ENCODE results near the gene GLRX2. TPM values are rescaled to one million over a fixed set of nuclear protein-coding genes. Genes with fewer than 3 reads are reported as not detected.

GLRX2 gene
- total RNA-seq, 4 donors from 2014 or later, result 4.5 to 23.0 (median 6.1) TPM

DNA sequence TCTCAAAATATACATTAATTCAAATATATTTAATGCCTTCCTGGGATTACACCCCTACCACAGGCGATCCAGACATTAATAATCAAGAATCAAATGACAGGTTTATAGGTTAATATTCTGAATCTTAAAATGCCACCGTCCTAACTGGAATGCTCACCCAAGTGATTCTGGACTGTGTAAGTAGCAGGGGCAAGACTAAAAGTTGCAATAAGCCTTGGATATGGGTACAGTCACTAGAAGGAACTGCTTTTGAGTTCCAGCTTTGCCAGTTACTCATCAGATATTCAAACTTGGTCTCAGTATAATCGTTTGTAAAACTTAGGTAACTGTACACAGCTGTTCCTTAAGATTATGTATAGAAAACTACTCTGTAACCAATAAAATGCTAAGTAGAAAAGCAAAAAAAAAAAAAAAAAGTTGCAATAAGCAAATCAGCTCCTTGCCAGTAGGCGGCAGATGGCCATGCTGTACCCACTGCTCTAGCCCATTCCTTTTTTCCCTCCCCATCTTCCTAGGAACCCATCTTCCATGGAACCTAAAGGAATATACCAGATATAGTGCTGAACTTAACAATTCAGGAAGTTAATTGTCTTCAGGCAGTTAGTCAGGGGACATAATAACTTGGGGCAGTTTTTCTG, 35.3 kb downstream of the GLRX2 start:
- Histone ChIP-seq H3K4me3 (replicated peaks in 1 of 3) (no peak overlapping the region), H3K36me3 (no peaks in the 10 kb centered on the region), H3K9me3 (no peaks in the 10 kb centered on the region), H3K4me1 (peaks cover 3 to 9% of the 10 kb centered on the region in 2 donors), H3K27me3 (no peaks in the 10 kb centered on the region), H3K27ac (no peak overlapping the region)
- 87 to 89% methylated on average over 4 of the region's 4 CpGs for WGBS, 2 donors
- intact Hi-C loops (cut with DNase I), result loop anchor here (5.0 kb wide), 1 partner anchor 32 kb away; no protein-coding TSS in a partner anchor
- no peak for DNase-seq
- no peak for TF ChIP-seq POLR2A (IDR thresholded peaks at IDR 0.05)
- TF ChIP-seq, protein P1, sequence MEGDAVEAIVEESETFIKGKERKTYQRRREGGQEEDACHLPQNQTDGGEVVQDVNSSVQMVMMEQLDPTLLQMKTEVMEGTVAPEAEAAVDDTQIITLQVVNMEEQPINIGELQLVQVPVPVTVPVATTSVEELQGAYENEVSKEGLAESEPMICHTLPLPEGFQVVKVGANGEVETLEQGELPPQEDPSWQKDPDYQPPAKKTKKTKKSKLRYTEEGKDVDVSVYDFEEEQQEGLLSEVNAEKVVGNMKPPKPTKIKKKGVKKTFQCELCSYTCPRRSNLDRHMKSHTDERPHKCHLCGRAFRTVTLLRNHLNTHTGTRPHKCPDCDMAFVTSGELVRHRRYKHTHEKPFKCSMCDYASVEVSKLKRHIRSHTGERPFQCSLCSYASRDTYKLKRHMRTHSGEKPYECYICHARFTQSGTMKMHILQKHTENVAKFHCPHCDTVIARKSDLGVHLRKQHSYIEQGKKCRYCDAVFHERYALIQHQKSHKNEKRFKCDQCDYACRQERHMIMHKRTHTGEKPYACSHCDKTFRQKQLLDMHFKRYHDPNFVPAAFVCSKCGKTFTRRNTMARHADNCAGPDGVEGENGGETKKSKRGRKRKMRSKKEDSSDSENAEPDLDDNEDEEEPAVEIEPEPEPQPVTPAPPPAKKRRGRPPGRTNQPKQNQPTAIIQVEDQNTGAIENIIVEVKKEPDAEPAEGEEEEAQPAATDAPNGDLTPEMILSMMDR (IDR thresholded peaks at IDR 0.05), result no peak

- H3K4me3 ChIP-seq (replicated peaks in 1 of 3), result no peak overlapping the region
- no peaks in the 10 kb centered on the region for H3K9me3 ChIP-seq
- H3K4me1 ChIP-seq, result peaks cover 3 to 9% of the 10 kb centered on the region in 2 donors
- TF ChIP-seq, protein P1 (IDR thresholded peaks at IDR 0.05), result no peak
- TF ChIP-seq POLR2A (IDR thresholded peaks at IDR 0.05), result no peak
- no peak overlapping the region for H3K27ac ChIP-seq
- H3K36me3 ChIP-seq, result no peaks in the 10 kb centered on the region
- no peak for DNase-seq
- intact Hi-C loops (cut with DNase I), result loop anchor here (5.0 kb wide), 1 partner anchor 34 kb away; no protein-coding TSS in a partner anchor
- no peaks in the 10 kb centered on the region for H3K27me3 ChIP-seq
Measured at GRCh38 chr1:193068013-193068412, 37.2 kb downstream of the GLRX2 start.

DNA sequence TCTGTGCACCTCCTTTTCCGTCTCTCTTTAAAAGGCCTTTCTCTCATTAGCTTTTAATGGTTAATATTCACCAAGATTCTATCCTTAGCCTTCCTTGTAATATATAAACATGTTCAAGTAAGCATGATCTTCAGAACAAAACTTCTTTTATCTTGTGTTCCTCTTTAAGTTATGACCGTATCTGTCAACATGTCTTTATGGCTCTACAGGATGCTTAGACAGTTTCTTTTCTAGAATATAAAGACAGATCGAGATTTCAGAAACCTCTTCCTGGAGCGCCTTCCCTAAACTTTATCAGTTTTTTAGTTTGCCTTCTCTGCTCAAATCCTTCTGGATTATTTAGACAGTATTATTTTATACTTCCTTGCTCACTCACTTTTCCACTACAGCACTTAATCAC, 38.6 kb downstream of the GLRX2 start:
- TF ChIP-seq, protein P1 (IDR thresholded peaks at IDR 0.05), result no peak
- no peak for TF ChIP-seq POLR2A (IDR thresholded peaks at IDR 0.05)
- Histone ChIP-seq H3K36me3 (no peaks in the 10 kb centered on the region), H3K27ac (no peak overlapping the region), H3K27me3 (no peaks in the 10 kb centered on the region), H3K4me3 (replicated peaks in 1 of 3) (no peak overlapping the region), H3K9me3 (no peaks in the 10 kb centered on the region), H3K4me1 (peaks cover 4 to 9% of the 10 kb centered on the region in 2 donors)
- DNase-seq, result no peak
- WGBS, 2 donors, result 91 to 96% methylated on average over 4 of the region's 4 CpGs
- intact Hi-C loops (cut with DNase I), result loop anchor here (5.0 kb wide), 1 partner anchor 36 kb away; no protein-coding TSS in a partner anchor

DNA sequence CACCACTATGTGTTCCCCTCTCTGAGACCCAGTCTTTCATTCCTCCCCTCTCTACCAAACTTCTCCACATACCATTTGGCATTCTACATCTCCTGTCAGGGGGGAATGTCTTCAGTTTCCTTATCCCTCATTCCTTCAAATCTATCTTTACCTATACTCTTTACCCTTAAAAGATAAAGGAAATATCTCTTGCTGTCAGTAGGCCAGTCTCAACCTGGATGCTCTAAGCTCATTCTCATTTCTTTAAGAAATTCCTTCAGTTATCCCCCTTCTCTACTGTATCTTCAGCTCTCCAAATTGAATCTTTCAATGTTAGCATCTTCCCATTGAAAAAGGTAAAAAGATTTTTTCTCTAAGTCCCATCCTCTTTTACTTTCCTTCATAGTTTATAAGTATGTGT, 39.3 kb downstream of the GLRX2 start:
- no peaks in the 10 kb centered on the region for H3K36me3 ChIP-seq
- no peak overlapping the region for H3K27ac ChIP-seq
- no peaks in the 10 kb centered on the region for H3K9me3 ChIP-seq
- no peak for DNase-seq
- H3K4me3 ChIP-seq (replicated peaks in 1 of 3), result no peak overlapping the region
- intact Hi-C loops (cut with DNase I), result loop anchor here (5.0 kb wide), 1 partner anchor 36 kb away; no protein-coding TSS in a partner anchor
- no peak for TF ChIP-seq POLR2A (IDR thresholded peaks at IDR 0.05)
- TF ChIP-seq, protein P1 (IDR thresholded peaks at IDR 0.05), result no peak
- peaks cover 10 to 12% of the 10 kb centered on the region in 2 donors for H3K4me1 ChIP-seq
- H3K27me3 ChIP-seq, result no peaks in the 10 kb centered on the region

GRCh38 chr1:193062698-193063463, 42.3 kb downstream of the GLRX2 start:
- no peak overlapping the region for H3K4me3 ChIP-seq (replicated peaks in 1 of 3)
- DNase-seq, result no peak
- no peak for TF ChIP-seq POLR2A (IDR thresholded peaks at IDR 0.05)
- TF ChIP-seq, protein P1 (IDR thresholded peaks at IDR 0.05), result no peak
- WGBS, 2 donors, result 95% methylated on average over 4 of the region's 4 CpGs
- no peak overlapping the region for H3K27ac ChIP-seq
- intact Hi-C loops (cut with DNase I), result no loop called here
- no peaks in the 10 kb centered on the region for H3K9me3 ChIP-seq
- no peaks in the 10 kb centered on the region for H3K36me3 ChIP-seq
- H3K27me3 ChIP-seq, result no peaks in the 10 kb centered on the region
- peaks cover 16 to 21% of the 10 kb centered on the region in 2 donors for H3K4me1 ChIP-seq
